Panc1 (cell line): ENCODE measurements around the gene VSIG1. TPM values are rescaled to one million over a fixed set of nuclear protein-coding genes. Genes with fewer than 3 reads are reported as not detected.
A peak's percentile ranks its signal among the peaks of the same experiment; 100 is the strongest.

Experiments
- ATAC-seq: fragments of 200-7000 bp; cut with Tn5 transposase; 2 replicates; pipeline ENCODE4 v1.9.1; 2020; ENCODE audit warnings: mild to moderate bottlenecking, moderate library complexity
- BruUV-seq: library from RNA; stranded (reverse); fragments of 400-500 nt; replicated peaks from 2 replicates; lab custom pipeline; 2021; lab: Mats Ljungman, UMichigan
- CTCF ChIA-PET: fragments of 300-600 bp; sonication (Branson Sonifier 250); formaldehyde crosslinking; loops from one replicate; lab custom pipeline; 2022; ENCODE audit warnings: antibody characterized with exemption; lab: Charles Lee
- POLR2A ChIA-PET: fragments of 300-600 bp; sonication (Branson Sonifier 250); formaldehyde crosslinking; loops from one replicate; lab custom pipeline; 2022; ENCODE audit warnings: antibody characterized with exemption; lab: Charles Lee
- DNase-seq: peaks from one replicate; pipeline ENCODE4 v3.0.0-alpha.2; 2010; ENCODE audit warnings: low read depth, low spot score
- H3K27ac ChIP-seq: 2 replicates; pipeline ENCODE4 v1.5.1; 2011; ENCODE audit warnings: mild to moderate bottlenecking, low read length, inconsistent platforms
- H3K27me3 ChIP-seq: fragments of 200-500 bp; sonication (Bioruptor generic); 2 replicates; pipeline ENCODE4 v1.6.0; 2014; ENCODE audit warnings: low read length, inconsistent platforms; ENCODE audit not compliant: control insufficient read depth, insufficient read depth
- H3K36me3 ChIP-seq: fragments of 200-500 bp; sonication (Bioruptor generic); 2 replicates; pipeline ENCODE4 v1.5.1; 2014; ENCODE audit warnings: inconsistent platforms, mild to moderate bottlenecking, low read length, moderate library complexity; ENCODE audit not compliant: control insufficient read depth, insufficient read depth
- H3K4me1 ChIP-seq: 2 replicates; pipeline ENCODE4 v1.5.1; 2011; ENCODE audit warnings: inconsistent platforms, mild to moderate bottlenecking, low read length, moderate library complexity; ENCODE audit not compliant: control insufficient read depth, insufficient read depth
- H3K4me3 ChIP-seq, 2 experiments: 2 replicates each; pipeline ENCODE4 v1.5.1; 2011 to 2012; ENCODE audit warnings: low read depth in 2 of 2, low read length in 2 of 2, mild to moderate bottlenecking in 2 of 2, inconsistent platforms in 1 of 2, moderate library complexity in 1 of 2
- H3K9me3 ChIP-seq: fragments of 200-500 bp; sonication (Bioruptor generic); 2 replicates; pipeline ENCODE4 v1.5.1; 2014; ENCODE audit warnings: low read depth, mild to moderate bottlenecking, inconsistent platforms, low read length, moderate library complexity; ENCODE audit not compliant: control insufficient read depth, insufficient read depth
- CTCF ChIP-seq: fragments of 450-650 bp; IDR thresholded peaks from 2 replicates; pipeline ENCODE4 v1.5.1; 2017; ENCODE audit warnings: mild to moderate bottlenecking
- POLR2AphosphoS5 ChIP-seq: IDR thresholded peaks from 2 replicates; pipeline ENCODE4 v1.6.1; 2012; ENCODE audit warnings: mild to moderate bottlenecking, low read depth, low read length, moderate library complexity
- REST ChIP-seq, 2 experiments: IDR thresholded peaks; 2 replicates each; pipeline ENCODE4 v1.6.1; 2011 to 2012; ENCODE audit warnings: low read depth in 2 of 2, control low read depth in 1 of 2, low read length in 1 of 2, mild to moderate bottlenecking in 1 of 2, moderate library complexity in 1 of 2; ENCODE audit not compliant: insufficient read depth in 1 of 2
- SIN3A ChIP-seq: IDR thresholded peaks from 2 replicates; pipeline ENCODE4 v1.6.1; 2012; ENCODE audit warnings: low read depth, mild to moderate bottlenecking, low read length, moderate library complexity, borderline replicate concordance; ENCODE audit not compliant: insufficient read depth
- TCF7L2 ChIP-seq: IDR thresholded peaks from 2 replicates; pipeline ENCODE4 v1.6.1; 2011; ENCODE audit warnings: mild to moderate bottlenecking, low read depth, low read length, inconsistent platforms
- in situ Hi-C: cut with HindIII; loops from 2 replicates; pipeline ENCODE4 v1.10.0; 2016; ENCODE audit warnings: low sequenced_read_pairs, low pct_unique_long_range_greater_than_20kb
- intact Hi-C: fragments of 100-400 bp; cut with micrococcal nuclease; formaldehyde crosslinking; loops from one replicate; pipeline ENCODE4 v1.10.0; 2022; ENCODE audit not compliant: unreplicated experiment
- total RNA-seq: library from RNA; stranded (reverse); gene quantifications from one replicate; pipeline ENCODE4 v1.2.1, GENCODE V29; 2021; ENCODE audit not compliant: unreplicated experiment

VSIG1 gene
- total RNA-seq, 1 experiment from 2014 or later = not detected

DNA sequence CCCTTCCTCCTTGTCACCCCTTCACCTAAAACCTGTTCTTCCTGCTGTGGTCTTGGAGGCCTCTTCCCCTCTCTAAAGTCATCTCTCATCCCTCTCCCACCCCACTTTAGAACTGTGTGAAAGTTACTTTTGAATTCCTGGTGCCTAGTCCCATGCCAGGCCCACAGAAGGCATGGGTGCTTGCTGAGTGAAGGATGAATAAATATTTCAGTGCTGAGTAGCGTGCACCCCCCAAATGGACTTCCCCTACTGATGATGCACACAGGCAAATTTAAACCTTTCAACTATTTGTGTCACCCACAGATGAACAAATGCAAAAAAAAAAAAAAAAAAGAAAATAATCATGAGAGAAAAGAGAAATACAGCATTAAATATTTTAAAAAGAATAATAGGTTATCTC lies 26.7 kb downstream of the VSIG1 start:
- ATAC-seq (peak; percentile 59; the same call in 1 of the 2 replicates), DNase-seq (no peak)
- BruUV-seq = no TSS peak
- intact Hi-C loops (loop anchor here (5.0 to 10.0 kb wide), 3 partner anchors 137 to 414 kb away; partner anchors contain the start of genes NCBP2L and TSC22D3), in situ Hi-C loops (no loop called here)
- ChIA-PET CTCF (no interaction called here), POLR2A (no interaction called here)
- Histone ChIP-seq H3K4me3 (no peak overlapping the region), H3K36me3 (no peaks in the 10 kb centered on the region), H3K9me3 (no peaks in the 10 kb centered on the region), H3K4me1 (peaks cover 5% of the 10 kb centered on the region), H3K27me3 (no peaks in the 10 kb centered on the region), H3K27ac (no peak overlapping the region)
- TF ChIP-seq SIN3A = no peak
- TF ChIP-seq REST (IDR thresholded peaks at IDR 0.05; ENCODE audit: insufficient read depth in 1 of 2, low read depth in 2 of 2, low read length in 1 of 2) = no peak
- no peak for TF ChIP-seq POLR2AphosphoS5
- TF ChIP-seq CTCF = no peak
- TF ChIP-seq TCF7L2 = no peak

- CTCF ChIA-PET = interaction anchor here (1.2 kb wide), 1 partner anchor 408 kb away, joined by 3 read pairs; no protein-coding TSS in a partner anchor
- BruUV-seq = no TSS peak
- peaks cover 5% of the 10 kb centered on the region for H3K4me1 ChIP-seq
Observed at GRCh38 chrX:108072746-108073145, 27.9 kb downstream of the VSIG1 start.

More at GRCh38 chrX:108072746-108073145, 27.9 kb downstream of the VSIG1 start:
- Histone ChIP-seq H3K9me3 (no peaks in the 10 kb centered on the region), H3K27me3 (no peaks in the 10 kb centered on the region), H3K36me3 (no peaks in the 10 kb centered on the region), H3K4me3 (no peak overlapping the region), H3K27ac (no peak overlapping the region)
- ATAC-seq (no peak), DNase-seq (no peak)
- no peak for TF ChIP-seq SIN3A
- no peak for TF ChIP-seq REST (IDR thresholded peaks at IDR 0.05; ENCODE audit: insufficient read depth in 1 of 2, low read depth in 2 of 2, low read length in 1 of 2)
- no peak for TF ChIP-seq CTCF
- TF ChIP-seq TCF7L2 = no peak
- TF ChIP-seq POLR2AphosphoS5 = no peak
- in situ Hi-C loops (no loop called here), intact Hi-C loops (loop anchor here (1.0 to 10.0 kb wide), 4 partner anchors 52 to 415 kb away; partner anchors contain the start of genes NCBP2L and TSC22D3)
- POLR2A ChIA-PET = no interaction called here
